HG03159 (cell line): ENCODE measurements around the gene FANK1.
"Not testable (repeated sequence)": the region's sequence is repeated elsewhere in the genome, so short reads cannot be mapped to it uniquely, and the experiment has no call there.

ENCODE experiments used
- ATAC-seq: cut with Tn5 transposase; IDR thresholded peaks from one replicate; pipeline ENCODE4 v1.9.1; 2021; ENCODE audit warnings: mild to moderate bottlenecking, moderate library complexity; ENCODE audit not compliant: unreplicated experiment

Gene FANK1

DNA sequence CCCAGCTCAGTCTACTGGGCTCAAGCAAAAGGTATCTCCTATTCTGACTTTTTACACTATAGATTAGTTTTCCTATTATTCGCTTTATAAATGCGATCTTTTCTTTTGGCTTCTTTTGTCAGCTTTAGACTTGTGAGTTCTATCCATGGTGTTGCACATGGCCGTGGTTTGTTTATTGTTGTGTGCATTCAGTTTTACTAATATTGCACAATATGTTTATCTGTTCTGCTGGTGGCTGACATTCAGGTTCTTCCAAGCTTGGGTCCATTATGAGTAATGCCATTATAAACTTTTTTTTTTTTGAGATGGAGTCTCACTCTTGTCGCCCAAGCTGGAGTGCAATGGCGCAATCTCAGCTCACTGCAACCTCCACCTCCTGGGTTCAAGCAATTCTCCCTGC is 30.9 kb downstream of the FANK1 start:
- not testable (repeated sequence) for ATAC-seq

DNA sequence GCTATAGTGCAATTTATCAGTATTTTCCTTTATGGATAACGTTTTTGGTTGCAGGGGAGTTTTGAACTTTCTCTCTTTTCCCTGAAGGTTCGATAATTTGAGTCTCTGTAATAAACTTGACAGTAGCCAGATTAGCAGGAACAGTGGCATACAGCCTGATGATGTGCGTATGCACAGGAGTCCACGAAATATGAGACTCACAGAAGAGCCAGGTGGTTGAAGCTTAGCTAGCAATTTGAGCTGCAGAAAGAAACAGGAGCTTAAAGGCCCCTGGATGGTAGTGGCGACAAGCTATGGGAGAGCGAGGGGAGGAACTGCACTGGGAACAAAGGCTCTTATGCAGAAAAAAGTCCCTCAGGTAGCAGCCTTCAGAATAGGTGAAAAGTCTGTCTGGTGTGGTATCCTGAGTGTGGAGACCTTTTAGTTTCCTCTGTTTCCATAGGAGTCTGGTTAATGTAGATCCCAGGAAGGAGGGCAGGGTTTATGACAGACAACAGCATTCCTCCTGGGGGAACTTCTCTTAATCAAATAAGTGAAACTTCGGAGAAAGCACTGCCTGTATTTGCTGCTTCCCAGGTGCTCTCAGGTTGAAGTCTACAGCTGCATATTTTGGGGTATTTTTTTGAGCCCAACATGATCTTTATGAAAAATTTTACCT is 32.7 kb downstream of the FANK1 start:
- no peak for ATAC-seq

DNA sequence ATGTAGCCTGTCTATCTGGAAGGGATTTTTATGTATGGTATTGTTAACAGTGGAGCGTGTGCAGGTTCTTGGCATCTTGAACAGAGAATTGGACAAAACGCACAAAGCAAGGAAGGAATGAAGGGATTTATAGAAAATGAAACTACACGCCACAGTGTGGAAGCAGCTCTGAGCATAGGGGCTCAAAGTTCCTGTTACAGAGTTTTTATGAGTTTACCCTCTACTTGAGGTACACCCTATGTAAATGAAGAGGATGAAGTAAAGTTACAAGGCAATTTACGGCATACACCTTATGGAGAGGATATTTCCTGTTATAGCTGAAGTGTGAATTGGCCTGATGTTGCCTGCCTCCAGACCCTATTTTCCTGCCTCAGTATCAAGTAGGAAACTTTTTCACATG is 33.3 kb downstream of the FANK1 start:
- ATAC-seq: no peak

DNA sequence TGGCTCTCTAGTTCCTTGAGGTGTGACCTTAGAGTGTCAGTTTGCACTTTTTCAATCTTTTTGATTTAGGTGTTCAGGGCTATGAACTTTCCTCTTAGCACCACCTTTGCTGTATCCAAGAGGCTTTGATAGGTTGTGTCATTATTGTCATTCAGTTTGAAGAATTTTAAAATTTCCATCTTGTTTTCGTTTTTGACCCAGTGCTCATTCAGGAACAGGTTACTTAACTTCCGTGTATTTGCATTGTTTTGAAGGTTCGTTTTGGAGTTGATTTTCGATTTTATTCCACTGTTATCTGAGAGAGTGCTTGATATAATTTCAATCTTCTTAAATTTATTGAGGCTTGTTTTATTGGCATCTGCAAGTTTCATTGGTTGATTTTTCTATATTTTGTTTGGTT is 37.3 kb downstream of the FANK1 start:
- no peak for ATAC-seq

DNA sequence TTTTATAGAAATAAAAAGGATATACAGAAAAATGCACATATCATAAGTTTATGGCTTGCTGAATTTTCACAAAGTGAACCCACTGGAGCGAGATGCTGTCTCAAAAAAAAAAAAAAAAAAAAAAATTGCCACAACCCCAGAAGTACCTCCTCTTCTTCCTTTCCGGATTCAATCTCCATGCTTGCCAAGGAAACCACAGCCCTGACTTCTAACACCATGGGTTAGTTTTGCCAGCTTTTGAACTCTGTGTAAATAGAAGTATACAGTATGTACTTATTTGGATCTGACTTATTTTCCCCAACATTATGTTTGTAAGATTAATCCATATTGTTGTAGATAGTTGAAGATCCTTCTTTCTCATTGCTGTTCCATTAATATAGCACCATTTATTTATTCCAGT is 40.0 kb downstream of the FANK1 start:
- ATAC-seq: no peak

DNA sequence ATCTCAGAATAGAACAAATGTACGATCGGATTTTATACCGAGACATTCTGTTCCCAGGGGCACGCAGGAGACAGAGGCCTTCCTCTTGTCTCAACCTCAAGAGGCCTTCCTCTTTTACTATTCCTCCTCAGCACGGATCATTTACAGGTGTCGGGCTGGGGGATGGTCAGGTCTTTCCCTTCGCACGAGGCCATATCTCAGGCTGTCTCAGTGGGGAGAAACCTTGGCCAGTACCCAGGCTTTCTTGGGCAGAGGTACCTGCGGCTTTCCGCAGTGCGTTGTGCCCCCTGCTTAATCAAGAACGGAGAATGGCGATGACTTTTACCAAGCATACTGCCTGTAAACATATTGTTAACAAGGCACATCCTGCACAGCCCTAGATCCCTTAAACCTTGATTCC is 44.2 kb downstream of the FANK1 start:
- ATAC-seq: no peak

DNA sequence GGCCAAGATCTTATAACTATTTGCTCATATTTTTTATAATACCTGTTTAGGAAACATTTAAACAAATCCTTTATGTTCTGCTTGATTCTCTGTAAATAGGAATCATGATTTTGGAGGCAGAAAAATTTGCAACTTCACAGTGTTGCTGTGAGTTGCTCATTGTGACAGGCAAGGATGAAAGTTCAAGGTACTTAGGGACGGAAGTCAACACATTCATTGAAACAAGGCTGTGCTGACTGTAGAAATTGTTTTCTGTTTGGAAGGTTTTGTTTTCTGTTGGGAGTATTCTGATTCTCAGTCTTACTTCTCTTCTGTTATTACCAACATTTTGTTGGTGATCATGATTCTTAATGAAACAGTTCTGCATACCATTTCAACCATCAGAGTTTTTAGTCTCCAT is 54.9 kb downstream of the FANK1 start:
- ATAC-seq: no peak

DNA sequence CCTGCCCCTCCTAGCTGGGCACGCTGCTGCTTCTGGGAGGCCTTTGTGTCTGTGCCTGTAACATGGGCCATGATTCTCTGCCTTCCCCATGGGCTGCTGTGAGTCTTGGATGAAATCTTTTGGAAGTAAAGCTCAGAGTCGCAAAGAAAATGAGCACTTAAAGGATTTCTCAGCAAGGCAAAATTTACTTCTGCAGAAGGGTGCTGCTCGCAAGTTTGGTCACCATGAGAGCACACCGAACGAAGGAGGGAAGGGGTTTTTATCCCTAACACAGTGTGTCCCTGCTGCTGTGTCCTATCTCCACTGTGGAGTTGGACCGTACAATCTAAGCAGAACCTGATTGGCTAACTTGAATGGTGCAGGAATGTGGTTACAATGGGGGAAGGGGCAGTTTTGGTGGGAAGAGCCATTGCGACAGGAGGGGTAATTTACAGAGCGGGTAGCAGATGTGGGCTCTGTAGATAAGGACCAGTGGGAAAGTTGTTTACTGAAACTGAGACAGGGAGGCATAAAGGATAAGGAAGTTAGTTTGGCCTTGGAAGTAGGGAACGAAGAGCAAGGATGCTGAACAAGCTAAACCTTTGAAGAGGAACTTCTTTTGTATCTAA is 57.5 kb downstream of the FANK1 start:
- no peak for ATAC-seq

DNA sequence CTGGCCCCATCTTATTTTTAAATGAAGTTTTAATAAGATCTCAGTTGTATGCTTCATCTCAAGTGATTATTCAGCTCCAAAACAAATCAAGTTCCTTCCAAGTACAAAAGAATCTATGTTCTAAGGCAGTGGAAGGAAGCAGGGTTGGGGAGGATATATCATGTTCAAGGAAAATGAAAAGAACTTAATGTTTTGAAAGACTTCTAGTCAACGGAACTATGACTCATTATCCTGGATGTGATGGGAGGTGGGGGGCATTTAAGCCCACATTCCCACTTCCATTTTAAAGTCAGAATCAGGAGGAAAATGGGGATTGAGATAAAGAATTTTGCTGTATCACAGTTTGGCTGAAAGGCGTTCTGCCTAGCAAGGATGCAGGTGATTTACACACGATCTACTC is 59.4 kb downstream of the FANK1 start:
- no peak for ATAC-seq

DNA sequence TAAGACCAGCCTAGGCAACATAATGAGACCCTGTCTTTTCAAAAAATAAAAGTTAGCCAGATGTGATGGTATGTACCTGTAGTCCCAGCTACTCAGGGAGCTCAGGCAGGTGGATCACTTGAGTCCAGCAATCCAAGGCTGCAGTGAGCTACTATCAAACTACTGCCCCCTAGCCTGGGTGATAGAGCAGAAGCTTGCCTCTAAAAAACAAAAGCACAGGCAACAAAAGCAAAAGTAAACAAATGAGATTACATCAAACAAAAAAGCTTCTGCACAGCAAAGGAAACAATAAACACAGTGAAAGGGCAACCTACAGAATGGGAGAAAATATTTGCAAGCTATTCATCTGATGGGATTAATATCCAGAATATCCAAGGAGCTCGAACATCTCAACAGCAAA is 65.4 kb downstream of the FANK1 start:
- no peak for ATAC-seq

DNA sequence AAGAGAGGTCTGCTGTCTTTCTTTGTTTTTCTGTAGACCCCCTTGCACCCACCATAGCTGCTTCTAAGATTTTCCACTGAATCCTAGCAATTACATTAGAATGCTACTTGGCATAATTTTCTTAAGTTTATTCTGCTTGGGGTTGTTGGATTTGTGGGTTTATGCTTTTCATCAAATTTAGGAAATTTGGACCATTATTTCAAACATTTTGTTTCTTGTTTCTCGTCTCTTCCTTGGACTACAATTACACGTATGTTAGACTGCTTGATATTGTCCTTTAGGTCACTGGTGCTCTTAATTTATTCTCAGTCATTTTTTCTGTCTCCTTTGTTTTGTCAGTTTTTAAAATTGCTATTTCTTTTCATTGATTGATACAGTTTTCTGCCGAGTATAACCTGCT is 65.8 kb downstream of the FANK1 start:
- ATAC-seq: no peak

DNA sequence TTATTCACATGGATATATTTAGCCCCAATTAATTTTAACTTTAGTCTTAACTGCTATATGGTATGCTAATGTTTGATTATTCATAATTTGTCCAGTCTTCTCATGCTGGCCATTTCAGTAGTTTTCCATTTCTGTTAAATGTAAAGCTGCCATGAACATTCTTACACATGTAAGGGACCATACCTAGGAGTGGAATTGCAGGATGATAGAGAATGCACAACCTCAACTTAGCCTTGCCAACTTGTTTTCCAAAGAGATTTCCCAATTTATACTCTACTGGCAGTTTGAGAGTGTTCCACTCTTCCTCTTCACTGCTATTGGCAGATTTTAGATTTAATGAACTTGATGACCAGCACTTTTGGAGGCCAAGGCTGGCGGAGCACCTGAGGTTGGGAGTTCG is 68.2 kb downstream of the FANK1 start:
- ATAC-seq: no peak

DNA sequence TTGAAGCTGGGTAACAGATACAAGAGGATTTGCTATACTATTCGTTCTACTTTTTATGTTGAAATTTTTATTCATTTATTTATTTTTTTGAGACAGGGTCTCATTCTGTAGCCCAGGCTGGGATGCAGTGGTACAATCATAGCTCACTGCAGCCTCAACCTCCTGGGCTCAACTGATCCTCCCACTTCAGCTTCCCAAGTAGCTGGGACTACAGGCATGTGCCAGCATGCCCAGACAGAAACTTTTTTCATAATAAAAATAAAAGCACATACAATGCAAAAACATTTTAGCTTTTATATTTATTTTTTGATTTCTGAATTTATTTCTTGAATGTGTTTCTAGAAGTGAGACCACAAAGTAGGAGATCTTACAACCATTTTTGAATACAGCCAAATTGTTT is 71.2 kb downstream of the FANK1 start:
- ATAC-seq: no peak

DNA sequence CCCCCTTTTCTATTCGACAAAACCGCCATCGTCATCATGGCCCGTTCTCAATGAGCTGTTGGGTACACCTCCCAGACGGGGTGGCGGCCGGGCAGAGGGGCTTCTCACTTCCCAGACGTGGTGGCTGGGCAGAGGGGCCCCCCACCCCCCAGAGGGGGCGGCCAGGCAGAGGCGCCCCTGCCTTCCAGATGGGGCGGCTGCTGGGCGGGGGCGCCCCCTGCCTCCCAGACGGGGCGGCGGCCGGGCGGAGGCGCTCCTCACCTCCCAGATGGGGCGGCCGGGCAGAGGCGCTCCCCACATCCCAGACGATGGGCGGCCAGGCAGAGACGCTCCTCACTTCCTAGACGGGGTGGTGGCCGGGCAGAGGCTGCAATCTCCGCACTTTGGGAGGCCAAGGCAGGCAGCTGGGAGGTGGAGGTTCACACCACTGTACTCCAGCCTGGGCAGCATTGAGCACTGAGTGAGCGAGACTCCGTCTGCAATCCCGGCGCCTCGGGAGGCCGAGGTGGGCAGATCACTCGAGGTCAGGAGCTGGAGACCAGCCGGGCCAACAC is 73.8 kb downstream of the FANK1 start:
- ATAC-seq: not testable (repeated sequence)

DNA sequence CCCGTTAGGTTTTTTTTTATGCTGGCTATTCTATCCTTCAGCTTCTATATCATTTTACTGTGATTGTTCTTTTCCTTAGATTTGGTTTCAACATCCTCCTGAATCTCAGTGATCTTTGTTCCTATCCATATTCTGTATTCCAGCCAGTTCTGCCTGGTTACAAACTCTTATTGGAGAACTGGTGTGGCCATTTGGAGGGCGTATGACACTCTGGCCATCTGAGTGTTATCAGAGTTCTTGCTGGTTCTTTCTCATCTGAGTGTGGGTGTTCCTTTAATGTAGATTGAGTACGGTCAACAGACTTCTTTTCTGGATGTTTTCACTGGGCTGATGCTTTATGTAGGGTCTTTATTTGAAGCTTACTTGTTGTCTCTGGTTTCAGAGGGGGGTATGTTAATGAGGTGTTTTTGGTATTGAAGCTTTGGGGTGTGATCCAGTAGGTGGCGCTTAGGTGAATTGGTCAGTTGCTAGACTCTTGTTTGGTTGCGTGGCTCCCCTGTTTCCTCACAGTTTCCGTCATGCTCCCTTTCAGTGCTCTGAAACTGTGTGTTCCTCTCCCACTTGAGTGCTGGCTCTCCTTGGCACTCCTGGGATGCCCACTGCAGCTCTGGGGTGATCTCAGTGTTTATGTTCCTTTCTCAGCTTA is 80.7 kb downstream of the FANK1 start:
- no peak for ATAC-seq

DNA sequence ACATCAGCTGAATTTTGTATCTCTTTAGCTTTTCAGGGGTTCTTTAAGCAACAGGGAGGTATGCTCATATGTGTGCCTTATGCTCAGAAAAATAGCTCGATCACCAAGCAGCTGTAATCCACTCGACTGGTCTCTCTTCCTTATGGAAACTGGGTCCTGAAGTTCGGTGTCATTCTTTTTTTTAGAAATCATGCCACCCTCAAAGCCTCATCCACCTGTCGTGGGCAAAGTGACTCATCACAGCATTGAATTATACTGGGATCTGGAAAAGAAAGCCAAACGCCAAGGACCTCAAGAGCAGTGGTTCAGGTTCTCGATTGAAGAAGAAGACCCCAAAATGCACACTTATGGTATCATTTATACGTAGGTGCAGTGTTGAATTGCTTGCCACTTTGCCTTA is 83.6 kb downstream of the FANK1 start:
- ATAC-seq: no peak

DNA sequence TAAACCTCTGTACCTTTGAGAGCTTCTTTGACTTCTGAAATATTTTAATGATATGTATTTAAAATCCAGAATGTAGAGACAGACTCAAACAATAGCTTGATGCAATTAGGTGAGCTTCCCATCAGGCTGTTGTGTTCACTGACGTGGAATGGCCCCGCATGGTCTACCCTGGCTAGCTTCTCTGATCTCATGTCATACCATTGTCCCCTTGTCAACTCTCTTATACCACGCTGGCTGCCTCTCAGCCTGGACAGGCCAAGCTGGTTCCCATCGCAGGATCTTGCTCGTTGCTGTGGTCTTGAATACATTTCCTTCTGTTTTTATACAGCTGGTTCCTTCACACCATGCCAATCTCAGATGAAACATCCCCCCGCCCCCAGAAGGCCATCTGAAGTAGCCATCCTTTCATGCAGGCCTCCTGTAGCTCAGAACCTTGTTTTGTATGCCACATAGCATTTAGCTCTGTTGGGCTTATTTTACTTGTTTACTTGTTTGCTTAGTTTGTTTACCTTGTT is 84.2 kb downstream of the FANK1 start:
- ATAC-seq: no peak

DNA sequence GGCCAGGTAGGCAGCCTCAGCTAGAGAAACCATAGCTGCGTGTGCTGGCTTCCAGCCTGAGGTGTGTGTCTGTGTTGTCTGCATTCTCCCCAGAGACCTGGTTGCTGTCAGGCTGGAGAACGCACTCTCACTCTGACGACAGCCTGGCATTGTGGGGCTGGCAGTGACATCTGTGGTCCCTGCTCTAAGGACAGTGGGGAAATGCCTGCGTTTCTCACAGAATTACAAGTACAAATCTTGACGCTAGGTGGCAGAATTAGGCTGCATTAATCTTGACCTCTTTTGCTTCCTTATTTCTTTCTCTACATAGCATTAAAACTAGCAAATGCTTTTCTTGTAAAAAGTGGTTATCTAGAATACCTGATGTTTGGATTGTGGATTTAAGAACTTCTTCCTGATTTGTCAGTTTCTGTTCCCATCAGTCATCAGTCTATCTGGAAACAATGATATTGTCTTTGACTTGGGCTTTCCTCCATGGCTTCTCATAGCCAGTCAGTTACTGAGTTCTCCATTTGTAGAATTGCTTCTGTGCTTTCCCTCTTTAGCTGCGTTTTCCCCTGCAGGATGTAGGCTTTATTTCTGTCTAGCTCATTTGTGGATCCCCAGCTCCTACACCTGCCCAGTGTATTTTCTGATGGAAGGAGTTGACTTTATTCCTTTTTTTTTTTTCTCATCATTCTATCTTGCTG is 86.0 kb downstream of the FANK1 start:
- peak; percentile 90 for ATAC-seq

DNA sequence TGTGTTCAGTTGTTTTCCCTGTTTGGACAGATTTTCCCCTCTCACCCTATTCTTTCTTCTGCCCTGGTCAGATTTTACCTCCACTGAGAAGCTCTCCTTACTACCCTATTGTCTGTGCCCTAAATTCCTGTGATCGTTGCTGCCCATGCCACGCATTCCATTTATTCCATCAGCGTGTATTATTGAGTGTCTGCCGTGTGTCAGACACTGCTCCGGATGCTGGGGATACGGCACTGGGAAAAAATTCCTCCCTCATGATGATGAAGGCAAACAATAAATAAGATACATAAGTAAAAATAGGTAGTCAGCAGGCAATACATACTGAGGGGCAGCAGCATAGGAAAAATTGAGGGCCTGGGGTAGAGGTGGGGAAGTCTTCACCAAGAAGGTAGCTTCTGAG is 86.8 kb downstream of the FANK1 start:
- no peak for ATAC-seq

DNA sequence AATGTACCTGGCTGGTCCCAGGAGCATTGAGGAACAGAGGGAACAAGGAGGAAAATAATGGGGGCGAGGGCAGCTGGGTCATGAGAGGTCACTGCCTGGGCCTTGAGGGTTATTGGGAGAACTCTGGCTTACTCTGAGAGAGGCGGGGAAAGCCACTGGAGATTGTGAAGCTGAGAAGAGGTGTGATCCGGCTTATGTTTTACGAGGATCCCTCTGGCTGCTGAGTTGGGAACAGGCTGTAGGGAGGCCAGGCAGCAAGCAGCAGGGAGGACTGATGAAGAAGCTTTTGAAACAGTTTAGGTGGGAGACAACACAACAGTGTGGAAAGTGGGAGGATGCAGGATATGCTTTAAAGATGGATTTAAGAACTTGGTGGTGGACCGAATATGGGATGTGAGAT is 87.3 kb downstream of the FANK1 start:
- ATAC-seq: no peak

DNA sequence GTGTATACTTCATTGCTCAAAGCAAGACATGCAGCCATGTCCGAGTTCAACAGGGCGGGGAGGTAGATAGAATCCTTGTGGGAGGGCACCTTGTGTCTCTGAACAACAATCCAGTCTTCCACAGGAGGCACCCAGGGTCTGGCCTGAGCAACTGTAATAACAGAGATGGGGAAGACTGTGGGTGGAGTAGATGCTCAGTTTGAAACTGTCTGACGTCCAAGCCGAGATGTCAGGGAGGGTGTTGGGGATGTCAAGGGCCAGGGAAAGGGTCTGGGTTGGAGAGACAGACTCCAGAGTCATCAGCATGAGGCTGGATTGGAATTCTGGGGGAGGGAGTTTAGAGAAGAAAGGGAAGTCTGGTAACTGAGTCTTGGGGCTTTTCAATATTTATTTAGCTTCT is 88.0 kb downstream of the FANK1 start:
- no peak for ATAC-seq
